Mammary epithelial cell (primary cell): ENCODE measurements around the gene CRYBB1.

ENCODE experiments used
- CTCF ChIP-seq, 2 donors: IDR thresholded peaks in 1 of 2; conservative IDR thresholded peaks in 1 of 2; 2 replicates each; pipeline ENCODE4 v1.5.1; 2011 to 2012; ENCODE audit warnings: inconsistent platforms in 2 of 2, low read length in 2 of 2, mild to moderate bottlenecking in 2 of 2, control low read depth in 1 of 2, low read depth in 1 of 2; ENCODE audit not compliant: insufficient read depth in 1 of 2; ENCODE audit errors: extremely low read depth in 1 of 2
- EZH2 ChIP-seq: IDR thresholded peaks from 2 replicates; pipeline ENCODE4 v1.6.1; 2012; ENCODE audit warnings: low read length, inconsistent platforms, borderline replicate concordance

- TF ChIP-seq CTCF (conservative IDR thresholded peaks at IDR 0.05 in 1 of 2, IDR thresholded peaks at IDR 0.05 in 1 of 2; ENCODE audit: extremely low read depth in 1 of 2, insufficient read depth in 1 of 2, low read depth in 1 of 2, low read length in 2 of 2) (no peak), EZH2 (no peak)
Measured at GRCh38 chr22:26553056-26553752, 64.6 kb downstream of the CRYBB1 start.
